ENCODE measurements around the gene ACTG1. TPM values are rescaled to one million over a fixed set of nuclear protein-coding genes. Genes with fewer than 3 reads are reported as not detected.
A peak's percentile ranks its signal among the peaks of the same experiment; 100 is the strongest.

Gene ACTG1
- total and polyA plus RNA-seq, 2 of the 13 experiments (the other 11 are each of a cell fraction or from before 2014, with no cell fraction given), result 973 to 1,138 TPM

DNA sequence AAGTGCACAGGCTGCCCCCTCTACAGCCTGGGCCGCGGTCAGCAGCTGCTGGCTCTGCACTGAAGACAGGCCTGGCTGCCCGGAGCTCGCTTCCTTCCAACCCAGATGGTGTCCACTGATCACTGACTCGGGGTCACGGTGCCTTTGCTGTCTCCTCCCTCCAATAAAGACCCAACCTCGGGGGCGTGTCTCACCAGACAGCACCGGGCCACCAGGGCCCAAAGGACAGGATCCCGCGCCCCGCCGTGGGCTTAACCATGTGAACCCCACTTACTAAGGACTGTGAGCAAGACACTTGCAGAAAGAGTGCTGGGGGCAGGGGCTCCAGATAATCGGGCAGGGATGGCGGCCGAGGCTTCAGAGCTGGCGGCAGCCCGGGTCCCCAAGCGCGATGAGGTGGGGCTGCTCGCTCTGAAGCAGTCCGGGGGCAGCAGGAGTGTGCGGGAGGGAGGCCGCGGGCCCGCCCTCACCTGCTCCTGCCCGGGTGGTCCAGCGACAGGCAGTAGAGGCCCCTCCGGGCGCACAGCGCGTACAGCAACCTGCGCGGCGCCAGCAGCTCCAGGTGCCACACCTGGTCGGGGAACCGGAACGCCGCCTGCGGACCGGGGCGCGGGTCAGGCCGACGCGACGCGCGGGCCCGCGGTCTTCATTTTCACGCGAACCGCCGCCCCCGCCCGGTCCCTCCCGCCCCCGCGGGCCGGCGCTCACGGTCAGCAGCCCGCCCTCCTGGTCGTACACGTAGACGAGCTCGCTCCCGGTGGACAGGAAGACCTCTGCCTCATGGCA lies 39.1 kb upstream of the ACTG1 start (continued):
- TF ChIP-seq, protein P1, sequence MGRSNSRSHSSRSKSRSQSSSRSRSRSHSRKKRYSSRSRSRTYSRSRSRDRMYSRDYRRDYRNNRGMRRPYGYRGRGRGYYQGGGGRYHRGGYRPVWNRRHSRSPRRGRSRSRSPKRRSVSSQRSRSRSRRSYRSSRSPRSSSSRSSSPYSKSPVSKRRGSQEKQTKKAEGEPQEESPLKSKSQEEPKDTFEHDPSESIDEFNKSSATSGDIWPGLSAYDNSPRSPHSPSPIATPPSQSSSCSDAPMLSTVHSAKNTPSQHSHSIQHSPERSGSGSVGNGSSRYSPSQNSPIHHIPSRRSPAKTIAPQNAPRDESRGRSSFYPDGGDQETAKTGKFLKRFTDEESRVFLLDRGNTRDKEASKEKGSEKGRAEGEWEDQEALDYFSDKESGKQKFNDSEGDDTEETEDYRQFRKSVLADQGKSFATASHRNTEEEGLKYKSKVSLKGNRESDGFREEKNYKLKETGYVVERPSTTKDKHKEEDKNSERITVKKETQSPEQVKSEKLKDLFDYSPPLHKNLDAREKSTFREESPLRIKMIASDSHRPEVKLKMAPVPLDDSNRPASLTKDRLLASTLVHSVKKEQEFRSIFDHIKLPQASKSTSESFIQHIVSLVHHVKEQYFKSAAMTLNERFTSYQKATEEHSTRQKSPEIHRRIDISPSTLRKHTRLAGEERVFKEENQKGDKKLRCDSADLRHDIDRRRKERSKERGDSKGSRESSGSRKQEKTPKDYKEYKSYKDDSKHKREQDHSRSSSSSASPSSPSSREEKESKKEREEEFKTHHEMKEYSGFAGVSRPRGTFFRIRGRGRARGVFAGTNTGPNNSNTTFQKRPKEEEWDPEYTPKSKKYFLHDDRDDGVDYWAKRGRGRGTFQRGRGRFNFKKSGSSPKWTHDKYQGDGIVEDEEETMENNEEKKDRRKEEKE (IDR thresholded peaks at IDR 0.05), result no peak
- TF ChIP-seq ZMYM2 (CRISPR knock-in tag; IDR thresholded peaks at IDR 0.05) (no peak), TAF15 (IDR thresholded peaks at IDR 0.05; ENCODE audit: low read depth, low read length, poor library complexity, severe bottlenecking) (no peak), TBX2 (CRISPR knock-in tag; IDR thresholded peaks at IDR 0.05; ENCODE audit: borderline replicate concordance) (no peak), BRCA1 (CRISPR knock-in tag; IDR thresholded peaks at IDR 0.05) (no peak), FOXA3 (CRISPR knock-in tag; IDR thresholded peaks at IDR 0.05) (no peak), ZNF563 (CRISPR knock-in tag; IDR thresholded peaks at IDR 0.05) (no peak; the same call in 1 of the 2 replicates), CEBPG (CRISPR knock-in tag; IDR thresholded peaks at IDR 0.05) (no peak), ZNF17 (CRISPR knock-in tag; IDR thresholded peaks at IDR 0.05) (no peak), ELF4 (CRISPR knock-in tag; IDR thresholded peaks at IDR 0.05; ENCODE audit: borderline replicate concordance) (no peak), HNRNPUL1 (IDR thresholded peaks at IDR 0.05; ENCODE audit: low read depth, low read length) (no peak), ZNF577 (CRISPR knock-in tag; IDR thresholded peaks at IDR 0.05; ENCODE audit: borderline replicate concordance, low read depth) (no peak), ZNF383 (CRISPR knock-in tag; IDR thresholded peaks at IDR 0.05; ENCODE audit: borderline replicate concordance) (no peak), ZNF720 (CRISPR knock-in tag; IDR thresholded peaks at IDR 0.05) (0 out of 2 replicates have a peak, but pooled peaks have one; percentile 56), ZNF782 (CRISPR knock-in tag; IDR thresholded peaks at IDR 0.05; ENCODE audit: borderline replicate concordance) (no peak), CBX1 (IDR thresholded peaks at IDR 0.05; ENCODE audit: low read depth) (no peak), SP5 (CRISPR knock-in tag; IDR thresholded peaks at IDR 0.05; ENCODE audit: borderline replicate concordance, low read depth) (no peak), ZNF282 (IDR thresholded peaks at IDR 0.05; ENCODE audit: partially characterized antibody) (no peak), ZFP37 (CRISPR knock-in tag; IDR thresholded peaks at IDR 0.05; ENCODE audit: borderline replicate concordance) (no peak), RARA (CRISPR knock-in tag; IDR thresholded peaks at IDR 0.05) (0 out of 2 replicates have a peak, but pooled peaks have one; percentile 16), NFE2 (CRISPR knock-in tag; IDR thresholded peaks at IDR 0.05) (no peak)
- TF ChIP-seq, protein P2, sequence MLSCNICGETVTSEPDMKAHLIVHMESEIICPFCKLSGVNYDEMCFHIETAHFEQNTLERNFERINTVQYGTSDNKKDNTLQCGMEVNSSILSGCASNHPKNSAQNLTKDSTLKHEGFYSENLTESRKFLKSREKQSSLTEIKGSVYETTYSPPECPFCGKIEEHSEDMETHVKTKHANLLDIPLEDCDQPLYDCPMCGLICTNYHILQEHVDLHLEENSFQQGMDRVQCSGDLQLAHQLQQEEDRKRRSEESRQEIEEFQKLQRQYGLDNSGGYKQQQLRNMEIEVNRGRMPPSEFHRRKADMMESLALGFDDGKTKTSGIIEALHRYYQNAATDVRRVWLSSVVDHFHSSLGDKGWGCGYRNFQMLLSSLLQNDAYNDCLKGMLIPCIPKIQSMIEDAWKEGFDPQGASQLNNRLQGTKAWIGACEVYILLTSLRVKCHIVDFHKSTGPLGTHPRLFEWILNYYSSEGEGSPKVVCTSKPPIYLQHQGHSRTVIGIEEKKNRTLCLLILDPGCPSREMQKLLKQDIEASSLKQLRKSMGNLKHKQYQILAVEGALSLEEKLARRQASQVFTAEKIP (CRISPR knock-in tag; IDR thresholded peaks at IDR 0.05; ENCODE audit: borderline replicate concordance), result no peak
- TF ChIP-seq, protein P3, sequence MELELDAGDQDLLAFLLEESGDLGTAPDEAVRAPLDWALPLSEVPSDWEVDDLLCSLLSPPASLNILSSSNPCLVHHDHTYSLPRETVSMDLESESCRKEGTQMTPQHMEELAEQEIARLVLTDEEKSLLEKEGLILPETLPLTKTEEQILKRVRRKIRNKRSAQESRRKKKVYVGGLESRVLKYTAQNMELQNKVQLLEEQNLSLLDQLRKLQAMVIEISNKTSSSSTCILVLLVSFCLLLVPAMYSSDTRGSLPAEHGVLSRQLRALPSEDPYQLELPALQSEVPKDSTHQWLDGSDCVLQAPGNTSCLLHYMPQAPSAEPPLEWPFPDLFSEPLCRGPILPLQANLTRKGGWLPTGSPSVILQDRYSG (CRISPR knock-in tag; IDR thresholded peaks at IDR 0.05), result no peak
- TF ChIP-seq, protein P4, sequence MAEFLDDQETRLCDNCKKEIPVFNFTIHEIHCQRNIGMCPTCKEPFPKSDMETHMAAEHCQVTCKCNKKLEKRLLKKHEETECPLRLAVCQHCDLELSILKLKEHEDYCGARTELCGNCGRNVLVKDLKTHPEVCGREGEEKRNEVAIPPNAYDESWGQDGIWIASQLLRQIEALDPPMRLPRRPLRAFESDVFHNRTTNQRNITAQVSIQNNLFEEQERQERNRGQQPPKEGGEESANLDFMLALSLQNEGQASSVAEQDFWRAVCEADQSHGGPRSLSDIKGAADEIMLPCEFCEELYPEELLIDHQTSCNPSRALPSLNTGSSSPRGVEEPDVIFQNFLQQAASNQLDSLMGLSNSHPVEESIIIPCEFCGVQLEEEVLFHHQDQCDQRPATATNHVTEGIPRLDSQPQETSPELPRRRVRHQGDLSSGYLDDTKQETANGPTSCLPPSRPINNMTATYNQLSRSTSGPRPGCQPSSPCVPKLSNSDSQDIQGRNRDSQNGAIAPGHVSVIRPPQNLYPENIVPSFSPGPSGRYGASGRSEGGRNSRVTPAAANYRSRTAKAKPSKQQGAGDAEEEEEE (CRISPR knock-in tag; IDR thresholded peaks at IDR 0.05; ENCODE audit: borderline replicate concordance), result no peak
